Nephron (organoid): Measurements from ENCODE around the gene GPR3.

ENCODE experiments used
- H3K27ac Mint-ChIP-seq, 3 experiments: 2 replicates each; pipeline ENCODE4 v1.8.0; 2020; ENCODE audit warnings: mixed read lengths in 3 of 3, mild to moderate bottlenecking in 2 of 3, moderate library complexity in 1 of 3
- H3K27me3 Mint-ChIP-seq: 2 replicates; pipeline ENCODE4 v1.8.0; 2021; ENCODE audit warnings: low read depth, mild to moderate bottlenecking, moderate library complexity, mixed read lengths
- H3K36me3 Mint-ChIP-seq: 2 replicates; pipeline ENCODE4 v1.8.0; 2020; ENCODE audit warnings: low read depth, mixed read lengths
- H3K4me1 Mint-ChIP-seq: 2 replicates; pipeline ENCODE4 v1.8.0; 2020; ENCODE audit warnings: mixed read lengths
- H3K4me3 Mint-ChIP-seq, 3 experiments: 2 replicates each; pipeline ENCODE4 v1.8.0; 2020; ENCODE audit warnings: mild to moderate bottlenecking in 3 of 3, mixed read lengths in 3 of 3, moderate library complexity in 2 of 3
- H3K9me3 Mint-ChIP-seq: 2 replicates; pipeline ENCODE4 v1.8.0; 2020; ENCODE audit warnings: mixed read lengths
- TF ChIP-seq, protein P1 (sequence below), 3 experiments: fragments of 200-600 bp; sonication (generic); IDR thresholded peaks; one replicate each; pipeline ENCODE4 v1.5.0; 2021; ENCODE audit warnings: antibody characterized with exemption in 3 of 3; ENCODE audit not compliant: unreplicated experiment in 3 of 3

Gene GPR3

GRCh38 chr1:27353166-27353565 is 39.3 kb upstream of the GPR3 start:
- H3K4me3 Mint-ChIP-seq: no peak overlapping the region
- no peaks in the 10 kb centered on the region for H3K4me1 Mint-ChIP-seq
- H3K9me3 Mint-ChIP-seq: no peaks in the 10 kb centered on the region
- TF ChIP-seq, protein P1, sequence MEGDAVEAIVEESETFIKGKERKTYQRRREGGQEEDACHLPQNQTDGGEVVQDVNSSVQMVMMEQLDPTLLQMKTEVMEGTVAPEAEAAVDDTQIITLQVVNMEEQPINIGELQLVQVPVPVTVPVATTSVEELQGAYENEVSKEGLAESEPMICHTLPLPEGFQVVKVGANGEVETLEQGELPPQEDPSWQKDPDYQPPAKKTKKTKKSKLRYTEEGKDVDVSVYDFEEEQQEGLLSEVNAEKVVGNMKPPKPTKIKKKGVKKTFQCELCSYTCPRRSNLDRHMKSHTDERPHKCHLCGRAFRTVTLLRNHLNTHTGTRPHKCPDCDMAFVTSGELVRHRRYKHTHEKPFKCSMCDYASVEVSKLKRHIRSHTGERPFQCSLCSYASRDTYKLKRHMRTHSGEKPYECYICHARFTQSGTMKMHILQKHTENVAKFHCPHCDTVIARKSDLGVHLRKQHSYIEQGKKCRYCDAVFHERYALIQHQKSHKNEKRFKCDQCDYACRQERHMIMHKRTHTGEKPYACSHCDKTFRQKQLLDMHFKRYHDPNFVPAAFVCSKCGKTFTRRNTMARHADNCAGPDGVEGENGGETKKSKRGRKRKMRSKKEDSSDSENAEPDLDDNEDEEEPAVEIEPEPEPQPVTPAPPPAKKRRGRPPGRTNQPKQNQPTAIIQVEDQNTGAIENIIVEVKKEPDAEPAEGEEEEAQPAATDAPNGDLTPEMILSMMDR (IDR thresholded peaks at IDR 0.05; ENCODE audit: unreplicated experiment in 3 of 3): no peak
- H3K36me3 Mint-ChIP-seq: peaks cover 5% of the 10 kb centered on the region
- peaks cover 23% of the 10 kb centered on the region for H3K27me3 Mint-ChIP-seq
- no peak overlapping the region for H3K27ac Mint-ChIP-seq

GRCh38 chr1:27353629-27354028 is 38.8 kb upstream of the GPR3 start:
- no peak overlapping the region for H3K27ac Mint-ChIP-seq
- H3K36me3 Mint-ChIP-seq: peaks cover 5% of the 10 kb centered on the region
- H3K9me3 Mint-ChIP-seq: no peaks in the 10 kb centered on the region
- H3K4me1 Mint-ChIP-seq: no peaks in the 10 kb centered on the region
- peaks cover 21% of the 10 kb centered on the region for H3K27me3 Mint-ChIP-seq
- H3K4me3 Mint-ChIP-seq: no peak overlapping the region
- TF ChIP-seq, protein P1 (IDR thresholded peaks at IDR 0.05; ENCODE audit: unreplicated experiment in 3 of 3): no peak

DNA sequence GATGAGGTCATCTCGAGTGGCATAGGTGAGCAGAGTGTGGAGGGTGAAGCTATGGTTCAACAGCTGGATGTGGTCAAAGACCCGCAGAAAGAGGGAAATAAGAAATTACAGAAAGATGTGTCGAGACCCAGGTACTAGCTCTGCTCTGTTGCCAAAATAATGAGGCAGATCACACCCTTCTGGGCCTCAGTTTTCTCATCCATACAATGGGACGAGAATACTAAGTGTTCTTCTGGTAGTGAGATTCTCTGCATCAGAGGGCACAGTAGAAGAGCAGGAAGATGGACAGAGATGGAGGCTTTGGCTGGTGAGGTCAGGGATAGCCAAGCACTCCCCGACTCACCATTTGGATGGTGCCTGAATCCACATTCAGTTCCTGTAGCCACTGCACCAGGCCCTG is 36.7 kb upstream of the GPR3 start:
- H3K36me3 Mint-ChIP-seq: peaks cover 8% of the 10 kb centered on the region
- no peak overlapping the region for H3K4me3 Mint-ChIP-seq
- H3K27me3 Mint-ChIP-seq: peaks cover 33% of the 10 kb centered on the region

GRCh38 chr1:27356277-27356618 is 36.2 kb upstream of the GPR3 start:
- TF ChIP-seq, protein P1 (IDR thresholded peaks at IDR 0.05; ENCODE audit: unreplicated experiment in 3 of 3): no peak
- H3K9me3 Mint-ChIP-seq: no peaks in the 10 kb centered on the region
- peaks cover 35% of the 10 kb centered on the region for H3K27me3 Mint-ChIP-seq
- H3K36me3 Mint-ChIP-seq: peaks cover 8% of the 10 kb centered on the region
- no peak overlapping the region for H3K4me3 Mint-ChIP-seq
- H3K27ac Mint-ChIP-seq: no peak overlapping the region
- peaks cover 7% of the 10 kb centered on the region for H3K4me1 Mint-ChIP-seq

More for the DNA sequence above, 36.7 kb upstream of the GPR3 start:
- peaks cover 7% of the 10 kb centered on the region for H3K4me1 Mint-ChIP-seq
- H3K9me3 Mint-ChIP-seq: no peaks in the 10 kb centered on the region
- TF ChIP-seq, protein P1 (IDR thresholded peaks at IDR 0.05; ENCODE audit: unreplicated experiment in 3 of 3): no peak
- no peak overlapping the region for H3K27ac Mint-ChIP-seq

DNA sequence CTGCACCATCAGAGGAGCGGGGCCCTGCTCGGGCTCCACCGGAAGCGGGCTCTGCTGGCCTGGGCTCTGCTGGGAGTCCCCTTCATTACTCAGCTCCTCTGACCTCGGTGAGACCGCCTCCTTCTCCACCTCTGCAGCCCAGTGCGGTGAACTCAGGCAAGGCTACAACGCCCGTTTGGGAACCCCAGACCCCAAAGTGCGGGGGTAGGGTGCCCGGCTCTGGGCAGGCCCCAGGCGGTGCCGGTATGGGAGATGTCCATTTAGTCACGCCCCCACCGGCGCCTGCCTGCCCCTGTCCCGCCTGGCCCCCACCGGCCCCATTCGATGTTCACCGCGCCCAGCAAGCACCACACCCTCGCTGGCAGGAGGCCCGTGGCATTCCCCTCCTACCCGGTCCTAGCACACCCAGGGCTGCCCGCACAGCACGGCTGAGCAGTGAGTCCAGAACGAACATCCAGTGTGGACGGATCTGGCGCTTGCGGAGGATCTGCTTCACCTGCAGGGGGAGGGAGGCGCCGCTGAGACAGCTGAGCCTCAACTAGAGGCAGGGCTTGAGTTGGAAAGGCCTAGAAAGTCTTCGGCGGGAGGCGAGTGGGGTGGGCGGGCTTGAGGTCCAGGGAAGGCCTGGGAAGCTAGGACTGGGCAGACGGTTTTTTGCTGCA is 35.7 kb upstream of the GPR3 start:
- Mint-ChIP-seq H3K36me3 (peaks cover 8% of the 10 kb centered on the region), H3K27ac (no peak overlapping the region), H3K4me3 (no peak overlapping the region), H3K9me3 (no peaks in the 10 kb centered on the region), H3K4me1 (peaks cover 7% of the 10 kb centered on the region), H3K27me3 (peaks cover 31% of the 10 kb centered on the region)
- TF ChIP-seq, protein P1 (IDR thresholded peaks at IDR 0.05; ENCODE audit: unreplicated experiment in 3 of 3): no peak
